T-helper 1 cell treated with Interleukin-12 subunit alpha and Interleukin-12 subunit beta and Interleukin-4 antibody, amounts not matched to agents 30 ng/mL and 1 ng/mL, for 36 hours (primary cell): ENCODE data around the gene COPS9. TPM values are rescaled to one million over a fixed set of nuclear protein-coding genes. Genes with fewer than 3 reads are reported as not detected.

Experiments used
- intact Hi-C: fragments of 100-400 bp; cut with micrococcal nuclease; formaldehyde crosslinking; loops from one replicate; pipeline ENCODE4 v1.15.1; 2024
- total RNA-seq: library from RNA; stranded (reverse); gene quantifications from 2 replicates; pipeline ENCODE4 v1.2.3, GENCODE V29; 2022

COPS9 gene
- 111 and 112 TPM in 2 replicates for total RNA-seq

DNA sequence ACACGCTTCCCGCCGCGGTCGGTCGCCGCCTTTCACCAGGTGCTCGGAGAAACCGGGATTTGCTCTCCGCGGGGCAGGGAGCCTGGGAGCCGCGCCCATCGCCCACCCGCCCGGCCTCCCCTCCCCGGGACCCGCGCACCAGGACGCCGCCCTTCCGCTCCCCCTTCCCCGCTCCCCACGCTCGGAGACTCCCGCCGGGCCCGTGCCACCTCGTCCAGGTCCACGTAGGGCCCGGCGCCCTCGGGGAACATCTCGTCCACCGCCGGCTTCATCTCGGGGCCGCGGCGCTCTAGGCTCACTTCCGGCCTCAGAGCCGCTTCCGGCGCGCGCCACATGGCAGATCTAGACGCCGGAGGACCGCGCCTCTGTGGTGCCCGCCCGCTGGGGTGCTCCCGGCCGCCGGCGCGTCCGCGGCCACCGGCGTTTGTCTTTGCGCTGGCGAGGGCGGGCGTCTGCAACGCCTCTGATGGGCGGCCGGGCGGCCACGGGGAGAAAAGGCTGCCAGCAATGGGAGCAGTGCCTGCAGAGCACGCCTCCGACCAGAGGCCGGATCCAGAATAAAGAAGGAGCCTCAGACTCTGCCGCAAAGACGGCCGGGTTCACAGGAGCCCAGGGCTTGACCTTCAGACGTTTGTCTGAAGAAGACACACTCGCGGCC is at the start of gene COPS9:
Gene COPS9 (minus strand): TSS at position 293 of the 658 bp plus-strand sequence. CDS start 21 bp downstream, at position 272.
- intact Hi-C loops = loop anchor here (1.0 to 5.0 kb wide), 6 partner anchors 111 to 1501 kb away; partner anchors contain the start of genes ATG4B, GPC1, HDAC4 and NDUFA10

GRCh38 chr2:240184656-240185055 is 48.6 kb upstream of the COPS9 start:
- intact Hi-C loops = no loop called here

GRCh38 chr2:240183875-240184590 is 47.9 kb upstream of the COPS9 start:
- intact Hi-C loops = no loop called here

GRCh38 chr2:240183006-240183874 is 47.1 kb upstream of the COPS9 start:
- intact Hi-C loops = no loop called here

GRCh38 chr2:240182476-240182875 is 46.4 kb upstream of the COPS9 start:
- intact Hi-C loops = no loop called here

- intact Hi-C loops = no loop called here
Measured at GRCh38 chr2:240182001-240182400, 45.9 kb upstream of the COPS9 start.

DNA sequence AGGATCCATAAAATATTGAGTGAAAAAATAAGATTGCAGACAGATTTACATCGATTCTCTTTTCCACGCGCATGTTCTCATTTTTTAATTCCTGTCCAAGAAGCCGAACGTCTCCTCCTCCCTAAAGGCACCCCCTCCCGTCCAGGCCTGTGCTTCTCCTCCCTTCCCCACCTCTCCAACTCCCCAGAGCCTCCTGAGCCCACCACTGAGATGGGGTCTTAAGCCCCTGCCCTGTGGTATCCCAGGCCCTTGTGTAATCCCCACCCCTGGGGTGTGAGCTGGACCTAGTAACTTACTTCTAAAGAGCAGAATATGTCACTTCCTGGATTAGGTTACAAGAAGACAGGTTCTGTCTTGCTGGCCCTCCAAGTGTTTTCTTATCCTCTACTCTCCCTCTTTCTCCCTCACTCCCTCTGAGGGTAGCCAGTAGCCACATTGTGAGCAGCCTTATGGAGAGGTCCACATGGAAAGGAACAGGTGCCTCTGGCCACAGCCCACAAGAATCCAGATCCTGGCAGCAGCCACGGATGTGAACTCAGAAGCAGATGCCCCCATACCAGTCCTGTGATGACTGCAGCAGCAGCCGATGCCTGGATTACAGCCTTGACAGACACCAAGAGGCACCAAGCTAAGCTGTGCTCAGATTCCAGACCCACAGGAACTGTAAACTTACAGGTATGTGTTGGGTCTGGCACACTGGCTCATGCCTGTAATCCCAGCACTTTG is 44.0 kb upstream of the COPS9 start:
- intact Hi-C loops = no loop called here

DNA sequence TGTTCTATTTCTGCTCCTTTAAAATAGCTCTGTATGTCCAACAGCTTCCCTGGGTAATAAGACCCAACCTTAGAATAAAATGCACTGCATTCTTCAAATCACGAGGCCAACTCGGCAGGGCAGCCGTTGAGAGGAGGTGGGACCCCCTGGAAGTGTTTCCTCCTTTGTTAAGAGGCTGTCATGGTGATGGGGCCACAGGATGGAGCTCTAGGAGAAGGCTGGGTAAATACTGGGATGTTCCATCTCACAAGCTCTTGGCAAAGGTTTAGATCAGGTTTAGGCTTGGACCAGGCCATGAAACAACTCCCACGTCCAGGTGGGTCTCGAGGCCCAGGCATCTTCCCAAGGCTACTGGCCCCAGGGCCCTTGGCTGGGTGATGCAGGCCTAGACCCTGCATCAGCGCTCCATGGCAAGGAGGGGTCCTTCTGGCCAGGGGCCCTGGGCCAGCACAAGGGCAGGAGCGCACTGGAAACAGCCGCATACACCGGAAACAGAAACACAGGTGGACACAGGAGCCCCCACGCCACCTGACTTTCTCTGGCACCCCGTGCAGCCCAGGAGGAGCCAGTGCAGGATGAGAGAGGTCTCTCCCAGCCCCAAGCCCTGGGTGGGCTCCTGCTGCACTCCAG is 43.2 kb upstream of the COPS9 start:
- intact Hi-C loops = no loop called here

GRCh38 chr2:240178564-240178963 is 42.5 kb upstream of the COPS9 start:
- intact Hi-C loops = no loop called here

DNA sequence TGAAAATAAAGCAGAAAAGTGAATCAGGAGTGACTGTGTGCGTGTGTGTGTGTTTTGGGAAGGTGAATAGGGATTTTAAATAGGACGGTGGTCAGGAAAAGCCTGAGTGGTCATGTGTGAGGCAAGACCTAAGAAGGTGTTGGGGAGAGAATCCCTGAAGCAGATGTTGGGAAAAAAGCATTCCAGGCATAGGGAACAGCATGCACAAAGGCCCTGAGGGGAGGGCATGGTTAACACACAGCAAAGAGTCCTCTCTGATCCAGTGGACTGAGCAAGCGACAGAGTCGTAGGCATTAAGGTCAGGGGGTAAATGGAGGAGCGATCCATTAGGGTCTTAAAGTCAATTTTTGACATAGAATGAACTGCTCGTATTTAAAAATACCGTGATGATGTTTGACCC is 38.4 kb upstream of the COPS9 start:
- intact Hi-C loops = no loop called here

GRCh38 chr2:240172071-240172895 is 36.2 kb upstream of the COPS9 start:
- intact Hi-C loops = no loop called here

DNA sequence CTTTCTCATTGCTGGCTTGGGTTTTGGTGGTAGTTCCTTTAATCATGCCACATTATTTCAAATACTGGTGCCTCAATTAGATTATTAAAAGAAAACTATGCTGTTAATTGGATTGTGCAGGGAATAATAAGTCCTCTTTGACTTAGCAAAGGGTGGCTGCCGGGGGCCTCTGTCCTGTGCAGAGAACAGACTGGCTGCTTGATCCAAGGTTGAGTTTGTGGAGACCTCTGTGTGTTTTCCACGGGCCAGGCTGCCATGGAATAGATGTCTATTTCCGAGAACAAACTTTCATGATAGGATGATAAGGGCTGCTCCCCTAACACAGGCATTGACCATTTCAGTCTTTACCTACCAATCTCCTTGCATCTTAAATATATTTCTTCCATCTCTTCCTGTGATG is 34.8 kb upstream of the COPS9 start:
- intact Hi-C loops = no loop called here

- intact Hi-C loops = no loop called here
Measured at GRCh38 chr2:240170354-240170735, 34.2 kb upstream of the COPS9 start.

DNA sequence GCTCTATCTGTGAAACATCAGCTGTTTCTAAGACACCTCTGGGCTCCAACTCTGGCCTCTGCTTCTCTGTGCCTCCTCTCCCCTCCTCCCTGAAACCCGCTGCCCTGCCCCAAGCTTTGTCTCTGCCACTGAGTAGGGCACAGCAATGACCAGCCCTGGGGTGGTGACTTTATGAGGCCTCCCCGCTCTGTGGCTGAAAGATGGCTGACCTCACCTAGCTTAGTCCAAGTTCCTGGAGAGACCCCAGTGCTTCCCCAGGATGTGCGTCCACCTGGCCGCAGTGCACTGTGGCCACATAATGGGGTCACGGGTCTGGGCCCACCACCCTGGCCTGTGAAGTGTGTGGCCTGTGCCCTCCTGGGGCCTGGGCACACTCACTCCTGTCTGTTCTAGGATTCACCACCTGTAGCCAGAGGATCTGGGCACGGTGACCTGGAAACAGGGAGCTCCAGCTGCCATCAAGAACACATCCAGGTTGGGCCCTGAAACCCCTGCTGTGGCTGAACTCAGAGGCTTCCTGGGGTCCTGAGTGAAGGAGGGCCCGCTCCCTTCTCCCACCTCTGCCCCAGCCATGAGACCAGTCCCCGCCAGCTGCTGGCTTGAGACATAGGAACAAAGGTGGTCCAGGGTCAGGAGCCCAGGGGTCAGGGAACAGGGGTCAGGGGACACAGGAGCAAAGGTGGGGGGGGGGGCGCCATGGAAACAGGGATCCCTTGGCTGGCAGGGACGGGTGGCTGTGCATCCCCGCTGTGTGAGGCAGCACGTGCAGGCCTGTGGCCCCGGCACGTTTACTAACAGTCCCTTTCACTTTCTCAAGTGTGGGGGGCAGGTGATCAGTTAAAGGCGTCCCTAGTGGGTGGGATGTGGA is 33.6 kb upstream of the COPS9 start:
- intact Hi-C loops = no loop called here

DNA sequence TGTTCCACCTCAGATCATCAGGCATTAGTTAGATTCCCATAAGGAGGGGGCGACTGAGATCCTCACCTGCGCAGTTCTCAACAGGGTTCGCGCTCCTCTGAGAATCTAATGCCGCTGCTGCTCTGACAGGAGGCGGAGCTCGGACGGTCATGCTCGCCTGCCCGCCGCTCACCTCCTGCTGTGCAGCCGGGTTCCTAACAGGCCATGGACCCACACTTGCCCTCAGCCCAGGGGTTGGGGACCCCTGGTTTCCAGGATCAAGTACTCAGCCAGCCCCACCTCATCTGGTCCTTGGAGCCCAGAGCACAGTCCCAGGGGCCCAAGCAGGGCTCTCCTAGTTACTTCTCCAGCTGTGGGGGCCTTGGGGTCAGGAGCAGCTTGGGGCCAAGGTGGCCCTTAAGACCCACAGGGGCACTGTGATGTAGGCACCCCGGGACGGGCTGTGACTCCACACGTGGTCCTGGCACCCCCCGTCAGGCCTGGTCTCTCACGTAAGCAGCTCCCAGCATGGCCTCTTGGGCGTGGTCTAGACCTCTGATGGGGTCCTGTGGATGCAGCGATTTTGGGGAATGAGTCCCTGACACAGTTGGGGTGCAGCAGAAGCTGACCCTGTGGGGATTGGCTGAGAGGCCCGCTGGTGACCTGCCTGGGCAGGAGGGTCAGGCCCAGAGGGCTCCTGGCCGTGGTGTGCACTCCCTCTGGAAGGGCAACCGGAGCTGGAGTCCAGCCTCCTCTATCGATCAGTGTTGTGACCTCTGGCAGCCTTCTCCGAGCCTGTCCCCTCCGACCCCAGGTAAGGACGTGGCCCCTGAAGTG is 32.6 kb upstream of the COPS9 start:
- intact Hi-C loops = no loop called here

- intact Hi-C loops = no loop called here
Measured at GRCh38 chr2:240168041-240168440, 31.9 kb upstream of the COPS9 start.

DNA sequence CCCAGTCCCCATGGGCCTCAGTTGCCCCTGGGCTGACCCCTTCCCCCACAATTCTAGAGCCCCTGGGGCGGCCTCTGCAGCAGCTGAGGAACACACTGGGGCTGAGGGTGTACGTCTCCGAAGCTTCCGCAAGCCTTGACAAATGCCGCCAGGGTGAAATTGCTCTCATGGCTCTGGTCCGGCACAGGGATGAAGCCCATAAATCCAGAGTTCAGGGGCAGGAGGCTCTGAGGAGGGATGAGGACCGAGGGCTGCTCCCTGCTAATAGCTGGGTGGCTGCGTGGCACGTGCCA is 31.4 kb upstream of the COPS9 start:
- intact Hi-C loops = no loop called here
